ENCODE measurements around the gene PJA2. TPM values are rescaled to one million over a fixed set of nuclear protein-coding genes. Genes with fewer than 3 reads are reported as not detected.

The PJA2 gene
- total and polyA plus RNA-seq, 12 donors = 15.6 to 103 (median 87.9) TPM

GRCh38 chr5:109349388-109349787, 60.4 kb downstream of the PJA2 start:
- TF ChIP-seq, protein P1, sequence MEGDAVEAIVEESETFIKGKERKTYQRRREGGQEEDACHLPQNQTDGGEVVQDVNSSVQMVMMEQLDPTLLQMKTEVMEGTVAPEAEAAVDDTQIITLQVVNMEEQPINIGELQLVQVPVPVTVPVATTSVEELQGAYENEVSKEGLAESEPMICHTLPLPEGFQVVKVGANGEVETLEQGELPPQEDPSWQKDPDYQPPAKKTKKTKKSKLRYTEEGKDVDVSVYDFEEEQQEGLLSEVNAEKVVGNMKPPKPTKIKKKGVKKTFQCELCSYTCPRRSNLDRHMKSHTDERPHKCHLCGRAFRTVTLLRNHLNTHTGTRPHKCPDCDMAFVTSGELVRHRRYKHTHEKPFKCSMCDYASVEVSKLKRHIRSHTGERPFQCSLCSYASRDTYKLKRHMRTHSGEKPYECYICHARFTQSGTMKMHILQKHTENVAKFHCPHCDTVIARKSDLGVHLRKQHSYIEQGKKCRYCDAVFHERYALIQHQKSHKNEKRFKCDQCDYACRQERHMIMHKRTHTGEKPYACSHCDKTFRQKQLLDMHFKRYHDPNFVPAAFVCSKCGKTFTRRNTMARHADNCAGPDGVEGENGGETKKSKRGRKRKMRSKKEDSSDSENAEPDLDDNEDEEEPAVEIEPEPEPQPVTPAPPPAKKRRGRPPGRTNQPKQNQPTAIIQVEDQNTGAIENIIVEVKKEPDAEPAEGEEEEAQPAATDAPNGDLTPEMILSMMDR (IDR thresholded peaks at IDR 0.05) = no peak
- Histone ChIP-seq H3K4me3 (no peak overlapping the region), H3K27ac (peak overlapping the region in 1 of 10 donors; percentile 28), H3K36me3 (peaks cover 0 to 81% (median 4%) of the 10 kb centered on the region in 9 donors), H3K27me3 (no peaks in the 10 kb centered on the region), H3K4me1 (peaks cover 0 to 45% (median 22%) of the 10 kb centered on the region in 9 donors), H3K9me3 (no peaks in the 10 kb centered on the region)
- intact Hi-C loops (cut with DNase I) = no loop called here
- 80 to 88% methylated on average over 2 of the region's 2 CpGs for WGBS, 2 donors
- DNase-seq (no peak), ATAC-seq (peak in 2 of 8 donors; percentile 21 to 44)

- no peak overlapping the region for H3K4me3 ChIP-seq
- DNase-seq = no peak
- no peaks in the 10 kb centered on the region for H3K27me3 ChIP-seq
- ATAC-seq = peak; percentile 4 to 82 (median 63)
- H3K4me1 ChIP-seq = peaks cover 0 to 45% (median 22%) of the 10 kb centered on the region in 9 donors
- no peaks in the 10 kb centered on the region for H3K9me3 ChIP-seq
- H3K36me3 ChIP-seq = peaks cover 0 to 90% (median 13%) of the 10 kb centered on the region in 9 donors
- intact Hi-C loops (cut with DNase I) = no loop called here
- H3K27ac ChIP-seq = peak overlapping the region in 1 of 10 donors; percentile 1
- TF ChIP-seq, protein P1 (IDR thresholded peaks at IDR 0.05) = no peak
These were observed 62.4 kb downstream of the PJA2 start for GRCh38 chr5:109347252-109347888.

GRCh38 chr5:109345699-109346098, 64.1 kb downstream of the PJA2 start:
- Histone ChIP-seq H3K4me1 (peaks cover 0 to 42% (median 22%) of the 10 kb centered on the region in 9 donors), H3K9me3 (no peaks in the 10 kb centered on the region), H3K4me3 (no peak overlapping the region), H3K36me3 (peaks cover 0 to 74% (median 13%) of the 10 kb centered on the region in 9 donors), H3K27me3 (no peaks in the 10 kb centered on the region), H3K27ac (no peak overlapping the region)
- intact Hi-C loops (cut with DNase I) = no loop called here
- ATAC-seq (no peak), DNase-seq (no peak)
- whole genome bisulfite sequencing, 2 donors = 93 to 94% methylated on average over 2 of the region's 2 CpGs
- TF ChIP-seq, protein P1 (IDR thresholded peaks at IDR 0.05) = no peak

- H3K36me3 ChIP-seq = peaks cover 0 to 71% (median 22%) of the 10 kb centered on the region in 9 donors
These were observed 69.4 kb downstream of the PJA2 start for GRCh38 chr5:109340351-109340750.

More at GRCh38 chr5:109340351-109340750, 69.4 kb downstream of the PJA2 start:
- 82 to 86% methylated on average over 1 to 3 of the region's 5 CpGs for WGBS, 2 donors
- H3K4me1 ChIP-seq = peaks cover 0 to 16% (median 4%) of the 10 kb centered on the region in 9 donors
- no peaks in the 10 kb centered on the region for H3K27me3 ChIP-seq
- ATAC-seq (no peak), DNase-seq (no peak)
- TF ChIP-seq, protein P1 (IDR thresholded peaks at IDR 0.05) = no peak
- intact Hi-C loops (cut with DNase I) = no loop called here
- no peak overlapping the region for H3K4me3 ChIP-seq
- no peaks in the 10 kb centered on the region for H3K9me3 ChIP-seq
- H3K27ac ChIP-seq = no peak overlapping the region
